ENCODE measurements around the gene ZNF699. TPM values are rescaled to one million over a fixed set of nuclear protein-coding genes. Genes with fewer than 3 reads are reported as not detected.

Gene ZNF699
- polyA plus RNA-seq, 3 donors, result 3.4 to 18.5 (median 5.6) TPM

DNA sequence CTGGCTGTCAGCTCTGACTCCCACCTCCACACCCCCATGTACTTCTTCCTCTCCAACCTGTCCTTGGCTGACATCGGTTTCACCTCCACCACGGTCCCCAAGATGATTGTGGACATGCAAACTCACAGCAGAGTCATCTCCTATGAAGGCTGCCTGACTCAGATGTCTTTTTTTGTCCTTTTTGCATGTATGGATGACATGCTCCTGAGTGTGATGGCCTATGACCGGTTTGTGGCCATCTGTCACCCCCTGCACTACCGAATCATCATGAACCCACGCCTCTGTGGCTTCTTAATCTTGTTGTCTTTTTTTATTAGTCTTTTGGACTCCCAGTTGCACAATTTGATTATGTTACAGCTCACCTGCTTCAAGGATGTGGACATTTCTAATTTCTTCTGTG lies 58.4 kb downstream of the ZNF699 start:
- no peak overlapping the region for H3K4me2 ChIP-seq (replicated peaks; ENCODE audit: extremely low read depth, low read length, poor library complexity, severe bottlenecking)
- no peaks in the 10 kb centered on the region for H3K4me1 Mint-ChIP-seq
- no peak overlapping the region for H3K4me3 Mint-ChIP-seq
- H3K27me3 Mint-ChIP-seq (ENCODE audit: low read depth in 3 of 3), result peaks cover 0 to 3% (median 3%) of the 10 kb centered on the region in 3 donors
- no peaks in the 10 kb centered on the region for H3K4me1 ChIP-seq (ENCODE audit: control insufficient read depth in 1 of 2, insufficient read depth in 2 of 2, low read length in 2 of 2)
- no peak for DNase-seq
- H3K9me3 Mint-ChIP-seq, result peaks cover 14 to 31% (median 28%) of the 10 kb centered on the region in 7 donors
- H3K79me2 ChIP-seq (ENCODE audit: insufficient read depth, low read length), result no peaks in the 10 kb centered on the region
- 100% methylated on average over 3 of the region's 5 CpGs for WGBS (ENCODE audit: insufficient coverage)
- H3K9ac ChIP-seq (ENCODE audit: insufficient read depth, low read length, poor library complexity, severe bottlenecking), result no peak overlapping the region
- H3K27me3 ChIP-seq (ENCODE audit: control insufficient read depth in 2 of 2, insufficient read depth in 2 of 2, low read length in 2 of 2), result no peaks in the 10 kb centered on the region
- H3K27ac Mint-ChIP-seq, result no peak overlapping the region
- intact Hi-C loops (cut with micrococcal nuclease), result no loop called here
- no peak overlapping the region for H2AFZ ChIP-seq (ENCODE audit: insufficient read depth, low read depth, low read length, poor library complexity, severe bottlenecking)
- no peak overlapping the region for H3K27ac ChIP-seq (ENCODE audit: low read depth in 1 of 2, low read length in 2 of 2)
- no peak overlapping the region for H3K4me3 ChIP-seq (replicated peaks in 1 of 3; ENCODE audit: low read depth in 2 of 3, low read length in 3 of 3)
- no peaks in the 10 kb centered on the region for H4K20me1 ChIP-seq (ENCODE audit: insufficient read depth, low read length)
- peaks cover 20 to 23% of the 10 kb centered on the region in 2 donors for H3K9me3 ChIP-seq (replicated peaks in 1 of 2; ENCODE audit: control insufficient read depth in 1 of 2, insufficient read depth in 1 of 2, low read length in 2 of 2)
- no peaks in the 10 kb centered on the region for H3K36me3 Mint-ChIP-seq
- TF ChIP-seq, protein P1, sequence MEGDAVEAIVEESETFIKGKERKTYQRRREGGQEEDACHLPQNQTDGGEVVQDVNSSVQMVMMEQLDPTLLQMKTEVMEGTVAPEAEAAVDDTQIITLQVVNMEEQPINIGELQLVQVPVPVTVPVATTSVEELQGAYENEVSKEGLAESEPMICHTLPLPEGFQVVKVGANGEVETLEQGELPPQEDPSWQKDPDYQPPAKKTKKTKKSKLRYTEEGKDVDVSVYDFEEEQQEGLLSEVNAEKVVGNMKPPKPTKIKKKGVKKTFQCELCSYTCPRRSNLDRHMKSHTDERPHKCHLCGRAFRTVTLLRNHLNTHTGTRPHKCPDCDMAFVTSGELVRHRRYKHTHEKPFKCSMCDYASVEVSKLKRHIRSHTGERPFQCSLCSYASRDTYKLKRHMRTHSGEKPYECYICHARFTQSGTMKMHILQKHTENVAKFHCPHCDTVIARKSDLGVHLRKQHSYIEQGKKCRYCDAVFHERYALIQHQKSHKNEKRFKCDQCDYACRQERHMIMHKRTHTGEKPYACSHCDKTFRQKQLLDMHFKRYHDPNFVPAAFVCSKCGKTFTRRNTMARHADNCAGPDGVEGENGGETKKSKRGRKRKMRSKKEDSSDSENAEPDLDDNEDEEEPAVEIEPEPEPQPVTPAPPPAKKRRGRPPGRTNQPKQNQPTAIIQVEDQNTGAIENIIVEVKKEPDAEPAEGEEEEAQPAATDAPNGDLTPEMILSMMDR (IDR thresholded peaks at IDR 0.05), result no peak
- H3K36me3 ChIP-seq (replicated peaks in 1 of 2; ENCODE audit: control insufficient read depth in 1 of 2, insufficient read depth in 2 of 2, low read length in 2 of 2), result no peaks in the 10 kb centered on the region

- no peak within 1 kb of the TSS for H3K27ac Mint-ChIP-seq
- H3K4me3 ChIP-seq (replicated peaks in 1 of 3; ENCODE audit: low read depth in 2 of 3, low read length in 3 of 3), result no peak within 1 kb of the TSS
- TF ChIP-seq, protein P1 (IDR thresholded peaks at IDR 0.05), result no peak
- peaks cover 0 to 3% (median 3%) of the 10 kb centered on the region in 3 donors for H3K27me3 Mint-ChIP-seq (ENCODE audit: low read depth in 3 of 3)
- H2AFZ ChIP-seq (ENCODE audit: insufficient read depth, low read depth, low read length, poor library complexity, severe bottlenecking), result no peak within 1 kb of the TSS
- H3K9ac ChIP-seq (ENCODE audit: insufficient read depth, low read length, poor library complexity, severe bottlenecking), result no peak within 1 kb of the TSS
- no peak within 1 kb of the TSS for H3K4me3 Mint-ChIP-seq
- H3K4me2 ChIP-seq (replicated peaks; ENCODE audit: extremely low read depth, low read length, poor library complexity, severe bottlenecking), result no peak within 1 kb of the TSS
- WGBS (ENCODE audit: insufficient coverage), result no CpG with 5 or more reads among the region's 1 CpG
- H3K4me1 ChIP-seq (ENCODE audit: control insufficient read depth in 1 of 2, insufficient read depth in 2 of 2, low read length in 2 of 2), result no peaks in the 10 kb centered on the region
- no peak within 1 kb of the TSS for H3K27ac ChIP-seq (ENCODE audit: low read depth in 1 of 2, low read length in 2 of 2)
- H3K79me2 ChIP-seq (ENCODE audit: insufficient read depth, low read length), result no peaks in the 10 kb centered on the region
- H4K20me1 ChIP-seq (ENCODE audit: insufficient read depth, low read length), result no peaks in the 10 kb centered on the region
- intact Hi-C loops (cut with micrococcal nuclease), result no loop called here
- peaks cover 14 to 33% (median 29%) of the 10 kb centered on the region in 7 donors for H3K9me3 Mint-ChIP-seq
- DNase-seq, result no peak
- H3K4me1 Mint-ChIP-seq, result no peaks in the 10 kb centered on the region
- no peaks in the 10 kb centered on the region for H3K27me3 ChIP-seq (ENCODE audit: control insufficient read depth in 2 of 2, insufficient read depth in 2 of 2, low read length in 2 of 2)
- H3K36me3 ChIP-seq (replicated peaks in 1 of 2; ENCODE audit: control insufficient read depth in 1 of 2, insufficient read depth in 2 of 2, low read length in 2 of 2), result no peaks in the 10 kb centered on the region
- peaks cover 14 to 26% of the 10 kb centered on the region in 2 donors for H3K9me3 ChIP-seq (replicated peaks in 1 of 2; ENCODE audit: control insufficient read depth in 1 of 2, insufficient read depth in 1 of 2, low read length in 2 of 2)
- H3K36me3 Mint-ChIP-seq, result no peaks in the 10 kb centered on the region
Observed at GRCh38 chr19:9250630-9251029, 59.0 kb downstream of the ZNF699 start, which contains the start of gene OR7E24. Gene OR7E24 (plus strand): TSS chr19:9250930. CDS start chr19:9251044, 114 bp downstream.

Other genes with a start within 250 kb of the ZNF699 start
- not detected for gene OR1M1, start 222.8 kb downstream of the ZNF699 start, polyA plus RNA-seq
- not detected for gene OR7G2, start 202.4 kb downstream of the ZNF699 start, polyA plus RNA-seq
- not detected for gene OR7G1, start 194.1 kb downstream of the ZNF699 start, polyA plus RNA-seq
- gene OR7G3, start 182.9 kb downstream of the ZNF699 start, polyA plus RNA-seq, result not detected
- 10 to 100 TPM; 17.3 to 25.5 (median 20.7) TPM for gene ZNF317, start 169.4 kb downstream of the ZNF699 start, polyA plus RNA-seq
- under 1 TPM in 1 of 3 donors, not detected in 2; 0.05 TPM for gene OR7D2, start 130.9 kb downstream of the ZNF699 start, polyA plus RNA-seq
- gene OR7D4, start 90.2 kb downstream of the ZNF699 start, polyA plus RNA-seq, result not detected
- gene OR7E24, start 58.9 kb downstream of the ZNF699 start, polyA plus RNA-seq, result not detected
- 10 to 100 TPM in 1 of 3 donors, 1 to 10 TPM in 2; 9.0 to 16.0 (median 9.1) TPM for gene ZNF559, start 14.3 kb upstream of the ZNF699 start, polyA plus RNA-seq
- gene ZNF177, start 53.2 kb upstream of the ZNF699 start, polyA plus RNA-seq, result under 1 TPM in 2 of 3 donors, not detected in 1; 0.22 to 0.51 TPM
- 10 to 100 TPM in 1 of 3 donors, 1 to 10 TPM in 2; 5.1 to 33.3 (median 8.5) TPM for gene ZNF266, start 125.7 kb upstream of the ZNF699 start, polyA plus RNA-seq
- not detected for gene ZNF560, start 188.8 kb upstream of the ZNF699 start, polyA plus RNA-seq
- 1 to 10 TPM; 1.7 to 6.4 (median 4.1) TPM for gene ZNF426, start 228.8 kb upstream of the ZNF699 start, polyA plus RNA-seq